IPS-NIHi11 (cell line): ENCODE results near the gene NANS.

ENCODE experiments used
- DNase-seq: peaks from one replicate; pipeline ENCODE4 v3.0.0; 2012; ENCODE audit warnings: mixed read lengths, low spot score

The NANS gene

GRCh38 chr9:98039607-98040017, 16.9 kb upstream of the NANS start:
- DNase-seq: no peak

- no peak for DNase-seq
Observed at GRCh38 chr9:98040212-98040611, 16.3 kb upstream of the NANS start.

- no peak for DNase-seq
Observed at GRCh38 chr9:98043915-98044314, 12.6 kb upstream of the NANS start.

- DNase-seq: no peak
Observed at GRCh38 chr9:98045234-98046179, 11.0 kb upstream of the NANS start.

GRCh38 chr9:98046180-98046543, 10.4 kb upstream of the NANS start:
- DNase-seq: no peak

- DNase-seq: no peak
Observed at GRCh38 chr9:98047002-98047401, 9.5 kb upstream of the NANS start.

- DNase-seq: no peak
Observed at GRCh38 chr9:98049288-98050072, 7.1 kb upstream of the NANS start.

- DNase-seq: no peak
Observed at GRCh38 chr9:98050351-98050750, 6.2 kb upstream of the NANS start.

- DNase-seq: no peak
Observed at GRCh38 chr9:98054376-98054951, 2.1 kb upstream of the NANS start.

- no peak for DNase-seq
Observed at GRCh38 chr9:98057138-98057799, 737 bp downstream of the NANS start.

- no peak for DNase-seq
Observed at GRCh38 chr9:98062161-98062560, 5.6 kb downstream of the NANS start.

- DNase-seq: no peak
Observed at GRCh38 chr9:98064623-98065392, 8.3 kb downstream of the NANS start.

- no peak for DNase-seq
Observed at GRCh38 chr9:98066235-98066634, 9.7 kb downstream of the NANS start.

GRCh38 chr9:98067184-98067583, 10.7 kb downstream of the NANS start:
- no peak for DNase-seq

GRCh38 chr9:98069551-98069950, 13.0 kb downstream of the NANS start:
- DNase-seq: no peak

- DNase-seq: no peak
Observed at GRCh38 chr9:98070704-98071103, 14.2 kb downstream of the NANS start.

- no peak for DNase-seq
Observed at GRCh38 chr9:98071737-98072136, 15.2 kb downstream of the NANS start.

- peak; percentile 80 for DNase-seq
Observed at GRCh38 chr9:98074115-98074990, 17.8 kb downstream of the NANS start.

GRCh38 chr9:98075332-98075805, 18.8 kb downstream of the NANS start:
- no peak for DNase-seq

GRCh38 chr9:98076514-98076890, 20.0 kb downstream of the NANS start:
- peak; percentile 37 for DNase-seq
